ENCODE measurements around the gene SLC25A13. TPM values are rescaled to one million over a fixed set of nuclear protein-coding genes. Genes with fewer than 3 reads are reported as not detected.

Gene SLC25A13
- total RNA-seq, 1 experiment from 2014 or later: 71.7 TPM

GRCh38 chr7:96217147-96217546, 104.8 kb downstream of the SLC25A13 start:
- Histone ChIP-seq H4K8ac (replicated peaks; ENCODE audit: insufficient read length, low read depth, low read length) (no peak overlapping the region), H3K27me3 (ENCODE audit: insufficient read depth, low read length) (no peaks in the 10 kb centered on the region), H3K4me2 (ENCODE audit: insufficient read depth, insufficient read length, low read length) (no peak overlapping the region), H3K4ac (ENCODE audit: low read depth, low read length) (no peak overlapping the region), H3K9me3 (ENCODE audit: control insufficient read depth, low read depth, low read length) (no peaks in the 10 kb centered on the region), H3K56ac (ENCODE audit: insufficient read length, low read depth, low read length) (no peak overlapping the region), H2BK5ac (ENCODE audit: insufficient read length, low read length) (no peak overlapping the region), H3K9ac (ENCODE audit: extremely low read depth, insufficient read length, low read length) (no peak overlapping the region), H3K18ac (ENCODE audit: insufficient read length, low read depth, low read length) (no peak overlapping the region), H2BK15ac (ENCODE audit: low read depth, low read length) (no peak overlapping the region), H3T11ph (ENCODE audit: low read length) (no peak overlapping the region), H3K79me2 (ENCODE audit: insufficient read depth, low read length) (no peaks in the 10 kb centered on the region), H2BK20ac (ENCODE audit: low read depth, low read length, poor library complexity, severe bottlenecking) (no peak overlapping the region), H4K20me1 (ENCODE audit: control insufficient read depth, insufficient read depth, insufficient read length) (no peaks in the 10 kb centered on the region), H3K14ac (ENCODE audit: insufficient read depth, low read length) (no peak overlapping the region), H3K27ac (ENCODE audit: insufficient read length, low read depth, low read length) (no peak overlapping the region), H3K23ac (ENCODE audit: insufficient read length, low read depth, low read length) (no peak overlapping the region), H3K79me1 (ENCODE audit: insufficient read depth, low read depth, low read length, poor library complexity, severe bottlenecking) (no peaks in the 10 kb centered on the region), H4K5ac (ENCODE audit: insufficient read length, low read depth, low read length) (no peak overlapping the region), H3K4me1 (ENCODE audit: insufficient read depth, low read length) (no peaks in the 10 kb centered on the region), H4K91ac (ENCODE audit: insufficient read length, low read depth, low read length) (no peak overlapping the region), H2BK120ac (ENCODE audit: low read depth, low read length, poor library complexity, severe bottlenecking) (no peak overlapping the region), H2AK5ac (ENCODE audit: insufficient read length, low read length) (no peak overlapping the region), H2AFZ (ENCODE audit: low read length) (no peak overlapping the region), H3K23me2 (ENCODE audit: insufficient read length, low read depth, low read length, poor library complexity, severe bottlenecking) (no peaks in the 10 kb centered on the region), H2BK12ac (ENCODE audit: insufficient read length, low read depth, low read length) (no peak overlapping the region)
- peaks cover 2 to 7% (median 6%) of the 10 kb centered on the region in 3 experiments; a peak in 6 of 7 replicates for H3K36me3 Mint-ChIP-seq (ENCODE audit: insufficient read depth in 1 of 3, low read depth in 3 of 3)
- H3K27ac Mint-ChIP-seq: no peak overlapping the region
- TF ChIP-seq, protein P1, sequence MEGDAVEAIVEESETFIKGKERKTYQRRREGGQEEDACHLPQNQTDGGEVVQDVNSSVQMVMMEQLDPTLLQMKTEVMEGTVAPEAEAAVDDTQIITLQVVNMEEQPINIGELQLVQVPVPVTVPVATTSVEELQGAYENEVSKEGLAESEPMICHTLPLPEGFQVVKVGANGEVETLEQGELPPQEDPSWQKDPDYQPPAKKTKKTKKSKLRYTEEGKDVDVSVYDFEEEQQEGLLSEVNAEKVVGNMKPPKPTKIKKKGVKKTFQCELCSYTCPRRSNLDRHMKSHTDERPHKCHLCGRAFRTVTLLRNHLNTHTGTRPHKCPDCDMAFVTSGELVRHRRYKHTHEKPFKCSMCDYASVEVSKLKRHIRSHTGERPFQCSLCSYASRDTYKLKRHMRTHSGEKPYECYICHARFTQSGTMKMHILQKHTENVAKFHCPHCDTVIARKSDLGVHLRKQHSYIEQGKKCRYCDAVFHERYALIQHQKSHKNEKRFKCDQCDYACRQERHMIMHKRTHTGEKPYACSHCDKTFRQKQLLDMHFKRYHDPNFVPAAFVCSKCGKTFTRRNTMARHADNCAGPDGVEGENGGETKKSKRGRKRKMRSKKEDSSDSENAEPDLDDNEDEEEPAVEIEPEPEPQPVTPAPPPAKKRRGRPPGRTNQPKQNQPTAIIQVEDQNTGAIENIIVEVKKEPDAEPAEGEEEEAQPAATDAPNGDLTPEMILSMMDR (conservative IDR thresholded peaks at IDR 0.05): no peak
- H3K9me3 Mint-ChIP-seq: peaks cover 2 to 4% of the 10 kb centered on the region in 2 experiments; a peak in 3 of 5 replicates
- WGBS (ENCODE audit: extremely low coverage, insufficient read length, low lambda C conversion rate): no CpG with 5 or more reads among the region's 1 CpG
- peaks cover 1 to 2% of the 10 kb centered on the region in 2 experiments; a peak in 3 of 4 replicates for H3K4me1 Mint-ChIP-seq
- H3K4me3 Mint-ChIP-seq: no peak overlapping the region
- no peak for DNase-seq
- no peaks in the 10 kb centered on the region for H3K27me3 Mint-ChIP-seq (ENCODE audit: low read depth)

Data from H9 (cell line).